Ovary (tissue), 9 donors: ENCODE data around the gene ARHGEF25. TPM values are rescaled to one million over a fixed set of nuclear protein-coding genes. Genes with fewer than 3 reads are reported as not detected.

ENCODE experiments used
- DNase-seq, 5 donors: peaks; one replicate each; pipeline ENCODE4 v3.0.0-alpha.2; 2019 to 2020
- H3K27ac ChIP-seq, 2 donors: fragments of 200-600 bp; one replicate each; pipeline versions ENCODE4 v1.5.1 to v1.8.0; 2019 to 2022
- H3K27me3 ChIP-seq: fragments of 200-600 bp; one replicate; pipeline ENCODE4 v1.8.0; 2022
- H3K36me3 ChIP-seq: fragments of 200-600 bp; sonication (generic); one replicate; pipeline ENCODE4 v1.5.1; 2019
- H3K4me1 ChIP-seq: one replicate; pipeline ENCODE4 v1.8.1; 2013; ENCODE audit warnings: mild to moderate bottlenecking, moderate library complexity; ENCODE audit not compliant: insufficient read depth
- H3K4me3 ChIP-seq: fragments of 200-600 bp; sonication (generic); one replicate; pipeline ENCODE4 v1.5.1; 2017
- H3K9me3 ChIP-seq, 2 donors: fragments of 200-600 bp in 1 of 2; sonication (generic) in 1 of 2; one replicate each; pipeline versions ENCODE4 v1.5.1 to v1.8.1; 2013 to 2019; ENCODE audit warnings: mild to moderate bottlenecking in 1 of 2, moderate library complexity in 1 of 2
- EP300 ChIP-seq: sonication (generic); formaldehyde crosslinking; IDR thresholded peaks from one replicate; pipeline ENCODE4 v1.6.1; 2017; ENCODE audit warnings: antibody characterized with exemption
- POLR2A ChIP-seq: fragments of 450-650 bp; IDR thresholded peaks from one replicate; pipeline ENCODE4 v1.6.1; 2017; ENCODE audit warnings: antibody characterized with exemption, mild to moderate bottlenecking, moderate library complexity
- WGBS, 3 donors: extraction: QIAGEN DNeasy Blood & Tissue Kit in 1 of 3; methylation state at CpG; one replicate each; pipeline versions ENCODE4 v1.1.5 to v1.1.7; 2013 to 2017; 5-methylcytosine and 5-hydroxymethylcytosine counted together
- intact Hi-C, 4 donors: fragments of 100-400 bp; cut with DNase I; formaldehyde crosslinking; loops; one replicate each; pipeline versions ENCODE4 v1.11.0 to v1.15.1; 2022 to 2023
- polyA plus RNA-seq, 2 donors: library from polyadenylated mRNA; stranded (reverse); fragments of 200-250 nt in 1 of 2; fragments of 350-450 nt in 1 of 2; fragmentation: Illumina TruSeq in 1 of 2; extraction: RNeasy Lipid Tissue Mini Kit (QIAGEN cat#74804) in 1 of 2; gene quantifications; one replicate each; pipeline ENCODE4 v1.2.3, GENCODE V29; 2013 to 2014
- total RNA-seq, 7 donors: library from RNA; depleted of rRNA in 2 of 7; stranded (reverse); fragments of >200 nt in 2 of 7; fragmentation: NEBNext Ultra II Directional in 3 of 7; extraction: Animal tissue kit (Norgen Biotek cat#: 25700) in 3 of 7; gene quantifications; one replicate each; pipeline versions ENCODE4 v1.1.0 to v1.2.4, GENCODE V29; 2016 to 2023
- TF ChIP-seq, protein P1 (sequence below), 3 donors: fragments of 450-650 bp in 2 of 3; fragments of 200-600 bp in 1 of 3; IDR thresholded peaks; one replicate each; pipeline versions ENCODE4 v1.5.1 to v1.8.0; 2016 to 2022; ENCODE audit warnings: antibody characterized with exemption in 3 of 3, mild to moderate bottlenecking in 1 of 3
- donor health status: DM: no; HTN: no; CAD: no; lungs with moderate emphysema.
- donor health status: DM: no; HTN: no; CAD: no.
- donor health status: Bipolar disorder and iron deficiency.
- donor health status: DM: yes; HTN: yes; CAD: no.
- donor health status: DM: no; HTN: no; CAD: no.
- donor health status: DM: yes; HTN: yes; CAD: no.

Gene ARHGEF25
- total and polyA plus RNA-seq, 9 donors: 22.1 to 48.8 (median 38.7) TPM

DNA sequence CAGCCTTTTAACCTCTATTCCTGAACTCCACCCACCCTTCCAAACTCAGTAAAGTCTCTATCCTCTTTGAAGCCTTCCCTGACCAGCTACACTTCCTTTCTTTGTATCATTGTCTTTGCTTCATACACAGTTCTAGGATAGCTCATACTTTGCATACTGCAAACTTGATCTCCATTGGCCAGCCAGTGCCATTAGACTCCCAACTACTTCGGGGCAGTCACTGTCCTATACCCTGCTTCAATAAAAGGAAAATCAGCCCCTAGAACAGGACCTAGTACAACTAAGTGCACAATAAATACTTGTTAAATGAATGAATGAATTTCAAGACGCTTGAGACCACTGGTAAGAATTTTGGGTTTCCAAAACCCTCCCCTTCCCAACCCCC is 20.8 kb upstream of the ARHGEF25 start:
- intact Hi-C loops: no loop called here
- H3K36me3 ChIP-seq: no peaks in the 10 kb centered on the region
- peaks cover 4% of the 10 kb centered on the region for H3K4me1 ChIP-seq
- H3K27ac ChIP-seq: peak overlapping the region in 1 of 2 donors; percentile 59
- no peaks in the 10 kb centered on the region for H3K27me3 ChIP-seq
- no peak for DNase-seq
- no peaks in the 10 kb centered on the region for H3K9me3 ChIP-seq
- 11 to 17% (median 12%) methylated on average over 2 of the region's 2 CpGs for WGBS, 3 donors
- TF ChIP-seq EP300: no peak
- TF ChIP-seq, protein P1, sequence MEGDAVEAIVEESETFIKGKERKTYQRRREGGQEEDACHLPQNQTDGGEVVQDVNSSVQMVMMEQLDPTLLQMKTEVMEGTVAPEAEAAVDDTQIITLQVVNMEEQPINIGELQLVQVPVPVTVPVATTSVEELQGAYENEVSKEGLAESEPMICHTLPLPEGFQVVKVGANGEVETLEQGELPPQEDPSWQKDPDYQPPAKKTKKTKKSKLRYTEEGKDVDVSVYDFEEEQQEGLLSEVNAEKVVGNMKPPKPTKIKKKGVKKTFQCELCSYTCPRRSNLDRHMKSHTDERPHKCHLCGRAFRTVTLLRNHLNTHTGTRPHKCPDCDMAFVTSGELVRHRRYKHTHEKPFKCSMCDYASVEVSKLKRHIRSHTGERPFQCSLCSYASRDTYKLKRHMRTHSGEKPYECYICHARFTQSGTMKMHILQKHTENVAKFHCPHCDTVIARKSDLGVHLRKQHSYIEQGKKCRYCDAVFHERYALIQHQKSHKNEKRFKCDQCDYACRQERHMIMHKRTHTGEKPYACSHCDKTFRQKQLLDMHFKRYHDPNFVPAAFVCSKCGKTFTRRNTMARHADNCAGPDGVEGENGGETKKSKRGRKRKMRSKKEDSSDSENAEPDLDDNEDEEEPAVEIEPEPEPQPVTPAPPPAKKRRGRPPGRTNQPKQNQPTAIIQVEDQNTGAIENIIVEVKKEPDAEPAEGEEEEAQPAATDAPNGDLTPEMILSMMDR (IDR thresholded peaks at IDR 0.05): no peak
- TF ChIP-seq POLR2A: no peak
- peak overlapping the region; percentile 59 for H3K4me3 ChIP-seq

DNA sequence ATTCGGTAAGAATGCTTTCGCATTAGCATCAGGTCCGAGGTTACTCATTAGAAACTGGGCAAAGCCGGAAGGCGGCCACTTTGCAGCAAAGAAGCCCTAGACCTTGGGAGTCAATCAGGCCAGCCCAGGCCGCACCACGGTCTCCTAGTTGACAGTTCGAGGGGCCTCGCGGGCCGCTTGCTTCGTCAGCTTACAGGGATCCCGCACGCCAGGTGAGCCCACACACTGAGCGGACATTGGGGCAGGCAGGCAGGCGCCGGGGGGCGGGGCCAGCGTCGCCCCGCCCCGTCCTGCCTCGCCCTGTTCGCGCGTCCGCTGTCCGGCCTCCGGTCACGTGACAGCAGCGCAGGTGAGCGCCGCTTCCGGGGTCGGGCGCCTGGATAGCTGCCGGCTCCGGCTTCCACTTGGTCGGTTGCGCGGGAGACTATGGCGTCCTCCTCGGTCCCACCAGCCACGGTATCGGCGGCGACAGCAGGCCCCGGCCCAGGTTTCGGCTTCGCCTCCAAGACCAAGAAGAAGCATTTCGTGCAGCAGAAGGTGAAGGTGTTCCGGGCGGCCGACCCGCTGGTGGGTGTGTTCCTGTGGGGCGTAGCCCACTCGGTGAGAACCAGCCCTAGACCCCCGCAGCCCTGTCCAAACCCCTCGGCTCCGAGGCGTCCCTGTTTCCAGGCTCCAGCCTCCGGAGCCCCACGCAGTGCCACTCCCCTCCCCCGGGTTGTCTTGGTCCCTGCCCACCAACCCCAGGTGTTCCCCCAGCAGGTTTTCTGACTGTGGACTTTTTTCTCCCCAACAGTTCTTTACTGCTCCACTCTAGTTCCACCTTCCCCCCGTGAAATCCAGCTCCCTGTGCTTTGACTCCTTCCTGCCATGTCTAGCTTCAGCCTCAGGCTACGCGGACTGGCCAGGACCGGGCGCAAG is 20.1 kb upstream of the ARHGEF25 start, which contains the start of gene PIP4K2C:
PIP4K2C (plus strand) TSS at position 329 of the 918 bp plus-strand sequence; CDS start at position 427, 98 bp downstream.
- intact Hi-C loops: no loop called here
- Histone ChIP-seq H3K36me3 (no peaks in the 10 kb centered on the region), H3K27me3 (no peaks in the 10 kb centered on the region), H3K4me1 (peaks cover 4% of the 10 kb centered on the region), H3K9me3 (no peaks in the 10 kb centered on the region), H3K27ac (peak within 1 kb of the TSS in 1 of 2 donors; percentile 59), H3K4me3 (peak within 1 kb of the TSS; percentile 59)
- peak; percentile 80 to 87 (median 83) for DNase-seq
- no peak for TF ChIP-seq POLR2A
- TF ChIP-seq EP300: no peak
- TF ChIP-seq, protein P1 (IDR thresholded peaks at IDR 0.05): no peak
- 0 to 1% (median 1%) methylated on average over 50 to 69 of the region's 69 CpGs for WGBS, 3 donors

DNA sequence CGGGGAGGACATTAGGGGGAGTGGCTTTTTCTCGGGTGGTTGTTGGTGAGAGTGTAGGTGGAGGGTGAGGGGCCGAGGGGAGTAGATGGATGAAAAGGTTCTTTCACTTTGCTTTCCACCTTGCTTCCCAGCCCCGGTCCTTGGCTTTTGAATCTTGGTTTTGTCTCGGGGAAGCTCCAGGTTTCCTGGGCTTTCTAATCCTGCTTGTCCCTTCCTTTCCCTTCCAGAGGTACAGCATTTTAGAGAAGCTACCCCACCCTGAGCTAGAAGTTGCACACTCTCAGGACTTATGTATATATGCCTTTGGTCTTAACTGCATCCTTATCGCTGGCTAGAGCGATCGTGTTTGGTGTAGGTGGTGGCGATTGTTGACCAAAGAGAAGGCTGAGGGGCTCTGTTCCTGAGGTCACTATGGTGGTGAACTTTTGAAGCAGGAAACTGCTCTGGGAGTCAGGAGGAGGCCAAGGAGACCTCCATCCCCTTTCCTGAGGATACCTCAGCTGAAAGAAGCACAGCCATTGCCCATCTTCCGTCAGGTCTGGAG is 19.4 kb upstream of the ARHGEF25 start:
- H3K4me3 ChIP-seq: peak overlapping the region; percentile 59
- peaks cover 4% of the 10 kb centered on the region for H3K4me1 ChIP-seq
- TF ChIP-seq, protein P1 (IDR thresholded peaks at IDR 0.05): no peak
- TF ChIP-seq POLR2A (no peak), EP300 (no peak)
- intact Hi-C loops: no loop called here
- H3K9me3 ChIP-seq: no peaks in the 10 kb centered on the region
- 33 to 39% (median 39%) methylated on average over 10 of the region's 10 CpGs for WGBS, 3 donors
- DNase-seq: no peak
- H3K27ac ChIP-seq: no peak overlapping the region
- no peaks in the 10 kb centered on the region for H3K27me3 ChIP-seq
- no peaks in the 10 kb centered on the region for H3K36me3 ChIP-seq

DNA sequence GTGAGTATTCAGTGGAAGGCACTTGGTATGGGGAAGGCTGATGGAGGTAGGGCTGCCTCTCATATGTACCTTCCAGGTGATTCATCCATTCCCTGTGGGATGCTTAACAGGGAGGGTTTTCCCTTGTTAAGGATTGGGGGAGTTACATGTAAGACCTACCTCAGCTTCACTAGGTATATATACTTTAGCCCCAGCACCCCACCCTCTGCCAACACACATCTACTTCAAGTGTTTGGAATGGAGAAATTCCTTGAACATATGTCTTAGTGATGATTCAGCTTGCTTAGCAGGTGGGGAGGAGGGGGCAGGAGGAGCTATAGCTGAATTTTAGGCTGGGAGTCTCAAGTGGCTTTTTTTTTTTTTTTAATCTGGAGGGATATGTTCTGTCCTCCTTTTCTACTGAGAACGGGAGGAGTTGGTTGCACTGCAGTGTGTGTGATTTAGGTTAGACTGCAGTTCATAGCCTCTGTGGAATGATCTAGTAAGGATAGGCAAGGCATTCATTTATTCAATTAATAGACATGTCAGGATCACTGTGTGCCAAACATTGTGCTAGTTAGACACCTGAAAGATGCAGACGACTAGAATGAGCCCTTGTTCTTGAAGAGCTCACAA is 18.6 kb upstream of the ARHGEF25 start:
- Histone ChIP-seq H3K9me3 (no peaks in the 10 kb centered on the region), H3K36me3 (no peaks in the 10 kb centered on the region), H3K27ac (no peak overlapping the region), H3K27me3 (no peaks in the 10 kb centered on the region), H3K4me3 (no peak overlapping the region), H3K4me1 (peaks cover 4% of the 10 kb centered on the region)
- DNase-seq: no peak
- intact Hi-C loops: no loop called here
- TF ChIP-seq EP300 (no peak), POLR2A (no peak)
- TF ChIP-seq, protein P1 (IDR thresholded peaks at IDR 0.05): no peak
- WGBS, 3 donors: 74 to 81% (median 80%) methylated on average over 2 of the region's 2 CpGs
